Renal cortex interstitium (tissue), 11 donors: ENCODE data around the gene XXYLT1. TPM values are rescaled to one million over a fixed set of nuclear protein-coding genes. Genes with fewer than 3 reads are reported as not detected.

Experiments
- DNase-seq, 11 donors: peaks; one replicate each; pipeline ENCODE4 v3.0.0-alpha.2; 2013; ENCODE audit warnings: low read depth in 9 of 11, low spot score in 4 of 11; ENCODE audit errors: extremely low read depth in 1 of 11
- polyA plus RNA-seq, 3 donors: library from polyadenylated mRNA; unstranded; fragments of 120-200 nt; gene quantifications; one replicate each; pipeline ENCODE4 v1.2.1, GENCODE V29; 2013; ENCODE audit not compliant: insufficient read length in 3 of 3

XXYLT1 gene
- polyA plus RNA-seq, 3 donors = 27.3 to 35.5 (median 27.8) TPM

DNA sequence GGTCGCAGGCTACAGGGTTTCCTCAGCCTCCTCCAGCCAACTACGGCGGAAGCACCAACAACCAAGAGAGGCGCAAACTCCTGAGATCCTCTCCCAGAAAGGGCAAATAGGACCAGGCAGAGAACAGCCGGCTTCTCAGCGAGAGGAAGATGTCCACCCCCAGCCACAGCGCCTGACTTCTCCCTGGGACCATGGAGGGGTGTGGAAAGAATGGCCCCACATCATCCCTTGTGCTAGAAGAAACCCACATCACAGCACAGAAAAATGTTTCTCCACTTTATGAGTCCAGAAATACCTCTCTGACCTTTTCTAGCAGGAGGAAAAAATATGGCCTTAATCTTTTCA lies 105.7 kb downstream of the XXYLT1 start:
- no peak for DNase-seq

DNA sequence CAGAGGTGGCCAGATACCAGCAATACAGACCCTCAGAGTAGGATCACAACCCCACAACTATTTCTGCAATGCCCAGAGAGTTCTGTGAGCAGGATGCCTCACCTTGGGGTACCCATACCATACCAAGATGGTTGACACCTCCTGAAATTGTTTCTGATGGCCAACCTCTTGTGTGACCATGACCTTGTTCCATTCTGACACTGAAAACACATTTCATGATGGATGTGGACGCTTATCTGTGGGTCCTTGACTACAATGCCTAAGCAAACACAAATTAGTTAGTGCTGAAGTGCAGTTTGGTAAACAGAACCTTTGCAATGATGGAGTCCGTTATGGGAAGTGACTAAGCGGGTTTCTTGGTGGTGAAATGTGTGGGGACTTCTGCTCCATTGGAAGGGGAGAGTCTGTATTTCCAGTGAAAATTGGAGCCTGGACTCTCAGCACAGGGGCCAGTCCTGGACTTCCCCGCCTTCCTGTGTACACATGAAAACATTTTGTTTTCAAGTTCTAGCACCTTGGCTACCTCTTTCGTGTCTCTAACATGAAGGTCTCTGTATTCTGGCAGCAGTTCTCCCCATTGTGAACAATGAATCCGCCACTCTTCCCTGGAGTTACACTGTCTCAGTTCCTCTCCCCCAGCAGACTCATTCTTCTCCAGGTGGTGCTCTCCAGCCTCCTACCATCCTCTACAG lies 106.2 kb downstream of the XXYLT1 start:
- DNase-seq = no peak

- no peak for DNase-seq
Measured at GRCh38 chr3:195163719-195164572, 107.0 kb downstream of the XXYLT1 start.

GRCh38 chr3:195162816-195163215 lies 108.1 kb downstream of the XXYLT1 start:
- no peak for DNase-seq

DNA sequence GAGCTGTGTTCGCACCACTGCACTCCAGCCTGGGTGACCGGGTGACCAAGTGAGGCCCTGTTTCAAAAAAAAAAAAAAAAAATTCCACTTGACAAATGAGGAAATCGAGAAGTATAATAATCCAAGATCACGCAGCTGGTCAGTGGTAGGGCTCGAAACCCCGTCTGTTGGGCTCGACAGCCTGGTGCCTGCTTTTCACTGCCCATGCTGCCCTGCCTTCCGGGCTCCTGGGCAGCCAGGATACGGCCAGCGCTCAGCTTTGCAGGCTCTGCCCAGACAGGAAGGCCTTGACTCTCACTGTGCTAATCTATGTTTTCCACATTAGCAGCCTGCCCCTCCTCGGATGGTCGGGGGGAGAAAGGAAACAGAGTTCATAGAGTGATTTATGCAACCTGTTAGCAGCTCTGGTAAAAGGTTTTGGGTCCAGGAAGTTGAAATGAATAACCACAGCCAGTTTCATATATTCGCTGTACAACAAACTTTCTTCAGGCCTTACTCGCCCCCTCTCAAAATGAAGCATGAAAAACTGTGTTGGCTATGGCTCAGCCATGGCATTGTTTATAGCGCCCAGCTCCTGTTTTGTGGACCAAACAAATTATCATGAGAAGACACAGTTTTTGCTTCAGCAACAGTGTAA lies 108.8 kb downstream of the XXYLT1 start:
- DNase-seq = peak in 4 of 11 donors; percentile 57 to 68 (median 58)

GRCh38 chr3:195160908-195161434 lies 110.0 kb downstream of the XXYLT1 start:
- DNase-seq = no peak

DNA sequence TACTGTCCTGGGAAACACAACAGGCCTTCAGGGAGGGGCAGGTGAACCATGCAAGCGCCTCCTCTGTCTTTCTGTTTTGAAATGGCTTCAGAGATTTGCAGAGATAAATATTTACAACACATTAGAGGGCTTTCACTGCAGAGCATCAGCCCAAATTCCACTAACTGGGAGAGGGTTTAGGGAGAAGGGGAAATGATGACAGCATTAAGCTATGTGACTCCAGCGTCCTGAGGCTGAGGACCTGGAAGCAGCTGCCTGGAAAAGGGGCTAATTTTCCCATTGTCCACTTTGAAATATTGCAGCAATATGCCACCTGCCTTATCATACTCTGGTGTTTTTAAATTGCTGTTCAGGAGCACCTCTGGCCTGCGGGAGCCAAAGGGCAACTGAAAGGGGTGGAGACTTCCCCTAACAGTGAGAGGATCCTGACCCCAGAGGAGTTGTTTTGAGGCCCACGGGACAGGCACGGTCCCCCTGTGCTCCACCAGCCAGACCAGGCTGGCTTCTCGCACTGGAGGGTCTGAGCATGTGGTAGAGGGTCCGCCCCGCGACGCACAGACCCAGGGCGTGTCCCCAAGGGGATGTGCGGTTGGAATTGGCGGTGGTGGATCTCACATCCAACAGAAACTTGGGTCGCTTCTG lies 110.6 kb downstream of the XXYLT1 start:
- DNase-seq = no peak

GRCh38 chr3:195159814-195160165 lies 111.2 kb downstream of the XXYLT1 start:
- no peak for DNase-seq

- DNase-seq = no peak
Measured at GRCh38 chr3:195159117-195159813, 111.7 kb downstream of the XXYLT1 start.

DNA sequence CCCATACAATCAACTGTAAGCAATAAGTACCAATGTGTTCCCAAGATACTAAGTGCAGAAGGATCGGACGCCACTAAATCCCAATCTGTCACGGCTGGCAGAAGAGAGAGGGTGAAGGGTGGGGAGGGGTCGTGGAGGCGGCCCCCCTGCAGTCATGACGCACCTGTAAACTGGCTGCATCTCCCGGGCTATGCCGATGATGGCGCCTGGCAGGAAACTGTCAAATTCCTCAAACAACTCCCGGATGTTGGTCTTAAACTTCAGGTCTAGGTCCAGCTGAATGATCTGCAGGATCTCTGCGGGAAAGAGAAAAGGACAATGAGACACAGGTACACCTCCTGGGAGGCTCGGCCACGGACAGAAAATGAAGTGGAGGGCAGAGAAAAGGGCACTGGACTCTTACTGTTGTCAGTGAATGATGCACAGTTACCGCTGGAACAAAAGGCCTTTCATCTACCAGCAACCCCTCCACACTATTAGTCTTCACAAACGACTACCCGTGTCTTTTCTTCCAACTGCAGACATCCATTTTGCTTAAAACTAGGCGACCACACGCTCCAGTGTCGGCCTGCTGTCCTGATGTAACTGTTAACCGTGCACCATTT lies 114.6 kb downstream of the XXYLT1 start:
- no peak for DNase-seq

- DNase-seq = no peak
Measured at GRCh38 chr3:195155570-195156241, 115.3 kb downstream of the XXYLT1 start.

DNA sequence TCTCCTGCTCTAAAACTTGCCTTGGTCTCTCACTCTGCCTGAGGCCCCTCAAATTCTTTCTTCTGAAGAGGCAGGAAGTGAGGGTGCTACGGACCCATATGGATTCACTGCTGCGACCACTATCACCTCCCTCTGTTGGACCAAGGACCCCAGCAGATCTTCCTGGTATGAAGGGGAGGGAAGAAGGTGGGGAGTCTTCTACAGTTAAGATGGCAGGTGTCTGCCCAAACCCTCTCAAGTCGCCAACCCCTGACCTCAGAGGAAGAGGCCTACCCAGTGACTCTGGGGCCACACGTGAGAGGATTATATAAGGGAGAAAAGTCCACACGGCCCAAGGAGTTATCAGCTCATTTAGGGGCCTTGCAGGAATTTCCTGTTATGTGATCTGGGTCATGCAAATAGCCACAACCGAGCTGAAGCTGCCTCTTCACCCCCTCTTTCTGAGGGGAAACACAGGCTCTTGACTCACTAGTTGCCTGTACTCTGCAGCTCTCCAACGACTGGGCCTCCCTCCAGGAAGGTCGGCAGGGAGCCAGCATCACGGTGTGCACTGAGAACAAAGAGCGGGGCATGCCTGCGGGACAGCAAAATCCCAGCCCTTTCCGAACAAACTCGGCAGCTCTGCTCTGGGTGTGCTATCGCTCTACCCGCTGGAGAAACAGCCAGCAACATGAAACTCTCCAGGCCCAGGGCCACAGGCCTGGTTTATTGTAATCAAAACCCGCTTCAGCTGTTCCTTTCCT lies 116.0 kb downstream of the XXYLT1 start:
- peak in 4 of 11 donors; percentile 56 to 77 (median 62) for DNase-seq

GRCh38 chr3:195154111-195154791 lies 116.7 kb downstream of the XXYLT1 start:
- DNase-seq = no peak

GRCh38 chr3:195153653-195154052 lies 117.3 kb downstream of the XXYLT1 start:
- no peak for DNase-seq

- no peak for DNase-seq
Measured at GRCh38 chr3:195153130-195153529, 117.8 kb downstream of the XXYLT1 start.

DNA sequence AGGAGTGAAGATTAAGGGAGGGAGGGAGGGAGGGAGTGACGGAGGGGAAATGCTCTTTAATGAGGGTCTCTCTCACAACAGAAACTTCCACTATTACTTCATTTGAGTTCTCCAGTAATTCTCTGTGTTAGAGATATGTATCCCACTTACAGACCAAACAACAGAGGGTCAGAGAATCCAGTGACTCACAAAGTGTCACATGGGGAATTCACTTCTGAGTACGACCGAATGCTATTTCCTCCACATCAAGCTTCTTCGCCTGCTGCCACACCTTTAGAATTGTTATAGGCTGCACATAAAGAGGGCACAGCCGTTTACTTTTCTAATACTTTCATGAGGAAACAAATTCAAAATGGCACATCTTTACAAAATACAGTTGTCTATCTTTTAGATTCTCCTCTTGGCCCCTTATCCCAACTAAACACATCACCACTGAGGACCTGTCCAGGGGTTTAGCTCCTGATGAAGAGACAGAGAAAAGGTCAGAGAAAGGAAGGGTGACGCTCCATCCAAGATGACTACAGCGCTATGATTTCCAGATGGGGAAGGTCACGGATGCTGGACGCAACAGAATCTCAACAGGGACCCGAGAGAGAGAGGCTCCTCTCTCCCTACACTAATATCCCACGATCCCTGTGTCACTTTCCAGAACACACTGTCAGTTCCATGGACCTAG lies 119.0 kb downstream of the XXYLT1 start:
- DNase-seq = no peak
